H1 (cell line): ENCODE results near the gene ADRA2C. TPM values are rescaled to one million over a fixed set of nuclear protein-coding genes. Genes with fewer than 3 reads are reported as not detected.

ENCODE experiments used
- CTCF ChIA-PET: fragments of 300-600 bp; sonication (Branson Sonifier 250); formaldehyde crosslinking; loops from one replicate; lab custom pipeline; 2021; ENCODE audit not compliant: partially characterized antibody; lab: Charles Lee
- POLR2A ChIA-PET: fragments of 300-600 bp; sonication (Branson Sonifier 250); formaldehyde crosslinking; loops from one replicate; lab custom pipeline; 2021; ENCODE audit warnings: inconsistent platforms; ENCODE audit not compliant: partially characterized antibody; lab: Charles Lee
- DNase-seq, 2 experiments: peaks; one replicate each; pipeline versions ENCODE4 v3.0.0 to v3.0.0-alpha.2; 2010 to 2022; ENCODE audit warnings: low spot score in 2 of 2, low read depth in 1 of 2, mixed read lengths in 1 of 2
- FAIRE-seq: peaks from 2 replicates; lab custom pipeline; 2011; peaks lifted over from hg19 to GRCh38; lab: Jason Lieb, UNC
- H2AFZ ChIP-seq: 2 replicates; pipeline ENCODE4 v1.8.1; 2012; ENCODE audit warnings: low read length, inconsistent platforms
- H2AK5ac ChIP-seq: 2 replicates; pipeline ENCODE4 v1.6.1; 2013; ENCODE audit warnings: low read depth, low read length
- H2BK120ac ChIP-seq: replicated peaks from 2 replicates; pipeline ENCODE3; 2013; ENCODE audit warnings: low read depth, low read length, inconsistent platforms
- H2BK12ac ChIP-seq: 2 replicates; pipeline ENCODE4 v1.6.1; 2013; ENCODE audit warnings: low read depth, low read length
- H2BK15ac ChIP-seq: 2 replicates; pipeline ENCODE4 v1.6.1; 2013; ENCODE audit warnings: low read length
- H2BK20ac ChIP-seq: 2 replicates; pipeline ENCODE4 v1.6.1; 2013; ENCODE audit warnings: low read length
- H2BK5ac ChIP-seq: 2 replicates; pipeline ENCODE4 v1.6.1; 2013; ENCODE audit warnings: low read depth, low read length
- H3K14ac ChIP-seq: 2 replicates; pipeline ENCODE4 v1.6.1; 2013; ENCODE audit warnings: inconsistent platforms; ENCODE audit not compliant: insufficient read length
- H3K18ac ChIP-seq: 2 replicates; pipeline ENCODE4 v1.6.1; 2013; ENCODE audit warnings: low read length; ENCODE audit errors: extremely low read depth
- H3K23ac ChIP-seq: 2 replicates; pipeline ENCODE4 v1.6.1; 2013; ENCODE audit warnings: inconsistent platforms; ENCODE audit not compliant: insufficient read length
- H3K23me2 ChIP-seq: 2 replicates; pipeline ENCODE4 v1.6.1; 2013; ENCODE audit warnings: low read depth, low read length
- H3K27ac ChIP-seq: 2 replicates; pipeline ENCODE4 v1.6.1; 2011; ENCODE audit warnings: low read depth, low read length, inconsistent platforms
- H3K27me3 ChIP-seq, 4 experiments: replicated peaks in 1 of 4; 1 replicate in 1 of 4; 2 replicates in 3 of 4; pipeline versions ENCODE4 v1.6.1 to v1.8.1; 2011 to 2013; ENCODE audit warnings: low read length in 3 of 4, mild to moderate bottlenecking in 3 of 4, inconsistent platforms in 2 of 4, mixed read lengths in 2 of 4, moderate library complexity in 1 of 4; ENCODE audit not compliant: control insufficient read depth in 3 of 4, insufficient read depth in 3 of 4; ENCODE audit errors: extremely low read depth in 1 of 4
- H3K36me3 ChIP-seq, 4 experiments: 2 replicates each; pipeline versions ENCODE4 v1.6.1 to v1.8.1; 2011 to 2013; ENCODE audit warnings: mild to moderate bottlenecking in 4 of 4, low read length in 3 of 4, moderate library complexity in 2 of 4, control low read depth in 1 of 4, inconsistent platforms in 1 of 4; ENCODE audit not compliant: insufficient read depth in 4 of 4, control insufficient read depth in 2 of 4
- H3K4ac ChIP-seq: replicated peaks from 2 replicates; pipeline ENCODE3; 2013; ENCODE audit warnings: low read length, low read depth, mixed read lengths, inconsistent platforms; ENCODE audit not compliant: insufficient read length
- H3K4me1 ChIP-seq, 4 experiments: replicated peaks in 1 of 4; 1 replicate in 1 of 4; 2 replicates in 3 of 4; pipeline versions ENCODE4 v1.6.1 to v1.8.1; 2011 to 2013; ENCODE audit warnings: low read length in 3 of 4, inconsistent platforms in 2 of 4, mixed read lengths in 1 of 4; ENCODE audit not compliant: insufficient read depth in 4 of 4, control insufficient read depth in 3 of 4
- H3K4me2 ChIP-seq, 2 experiments: 2 replicates each; pipeline versions ENCODE4 v1.6.1 to v1.8.1; 2011 to 2013; ENCODE audit warnings: low read depth in 2 of 2, low read length in 2 of 2, control low read depth in 1 of 2, inconsistent platforms in 1 of 2, mild to moderate bottlenecking in 1 of 2; ENCODE audit not compliant: insufficient read depth in 1 of 2
- H3K4me3 ChIP-seq, 4 experiments: fragments of 200-600, 300-600 bp in 1 of 4; sonication (generic), shearing (Covaris generic), sonication (Bioruptor Twin) in 1 of 4; 2 replicates each; pipeline versions ENCODE4 v1.5.1 to v1.8.1; 2011 to 2016; ENCODE audit warnings: low read length in 4 of 4, low read depth in 3 of 4, control low read depth in 2 of 4, inconsistent platforms in 2 of 4, mild to moderate bottlenecking in 2 of 4, mixed read lengths in 1 of 4, moderate library complexity in 1 of 4; ENCODE audit not compliant: insufficient read depth in 2 of 4; ENCODE audit errors: extremely low read depth in 1 of 4
- H3K56ac ChIP-seq: replicated peaks from 2 replicates; pipeline ENCODE3; 2013; ENCODE audit warnings: low read depth, mild to moderate bottlenecking, mixed read lengths, low read length, inconsistent platforms; ENCODE audit not compliant: insufficient read length
- H3K79me1 ChIP-seq: 2 replicates; pipeline ENCODE4 v1.6.1; 2013; ENCODE audit warnings: low read depth, low read length, control low read depth
- H3K79me2 ChIP-seq, 2 experiments: 2 replicates each; pipeline versions ENCODE4 v1.6.1 to v1.8.1; 2012 to 2013; ENCODE audit warnings: low read length in 2 of 2, mild to moderate bottlenecking in 2 of 2, inconsistent platforms in 1 of 2; ENCODE audit not compliant: insufficient read depth in 2 of 2, control insufficient read depth in 1 of 2
- H3K9ac ChIP-seq, 4 experiments: replicated peaks in 1 of 4; 1 replicate in 1 of 4; 2 replicates in 3 of 4; pipeline versions ENCODE4 v1.6.1 to v1.8.1; 2011 to 2013; ENCODE audit warnings: low read depth in 3 of 4, low read length in 3 of 4, control low read depth in 2 of 4, mild to moderate bottlenecking in 2 of 4, moderate library complexity in 2 of 4, inconsistent platforms in 1 of 4; ENCODE audit errors: extremely low read depth in 1 of 4
- H3K9me3 ChIP-seq, 2 experiments: 2 replicates each; pipeline versions ENCODE4 v1.6.1 to v1.8.1; 2012 to 2013; ENCODE audit warnings: mild to moderate bottlenecking in 2 of 2, moderate library complexity in 2 of 2, control low read depth in 1 of 2, inconsistent platforms in 1 of 2, low read depth in 1 of 2, low read length in 1 of 2, mixed read lengths in 1 of 2; ENCODE audit not compliant: insufficient read depth in 2 of 2
- H4K20me1 ChIP-seq, 2 experiments: replicated peaks in 1 of 2; 2 replicates each; pipeline versions ENCODE3 to v1.8.1; 2011 to 2013; ENCODE audit warnings: inconsistent platforms in 2 of 2, low read length in 2 of 2, mild to moderate bottlenecking in 1 of 2; ENCODE audit not compliant: insufficient read depth in 2 of 2, control insufficient read depth in 1 of 2
- H4K5ac ChIP-seq: 2 replicates; pipeline ENCODE4 v1.6.1; 2013; ENCODE audit warnings: low read length, low read depth, mixed read lengths, inconsistent platforms; ENCODE audit not compliant: insufficient read length
- H4K8ac ChIP-seq: 2 replicates; pipeline ENCODE4 v1.8.0; 2013; ENCODE audit warnings: mild to moderate bottlenecking, moderate library complexity, low read length, inconsistent platforms; ENCODE audit not compliant: insufficient read depth; ENCODE audit errors: extremely low read depth
- H4K91ac ChIP-seq: replicated peaks from 2 replicates; pipeline ENCODE3; 2013; ENCODE audit warnings: low read length, mixed read lengths, inconsistent platforms; ENCODE audit not compliant: insufficient read length
- CBX5 ChIP-seq: fragments of 300-800, 300-1000 bp; sonication (generic); IDR thresholded peaks from 2 replicates; pipeline ENCODE4 v1.7.1; 2016; ENCODE audit warnings: antibody characterized with exemption, low read length, low read depth
- CREB1 ChIP-seq: IDR thresholded peaks from 2 replicates; pipeline ENCODE4 v1.6.1; 2012; ENCODE audit warnings: inconsistent platforms
- NRF1 ChIP-seq: IDR thresholded peaks from 2 replicates; pipeline ENCODE4 v1.6.1; 2011; ENCODE audit warnings: mild to moderate bottlenecking, low read depth, low read length, improper control_type of control experiment
- WGBS, 2 experiments: shearing (Covaris generic) in 1 of 2; methylation state at CpG; one replicate each; pipeline versions ENCODE4 v1.1.6 to v1.1.7; 2013 to 2015; ENCODE audit warnings: low lambda C conversion rate in 2 of 2, mixed read lengths in 2 of 2, inconsistent platforms in 1 of 2, low coverage in 1 of 2, missing lambda C conversion rate in 1 of 2; ENCODE audit not compliant: insufficient replicate concordance in 2 of 2, insufficient coverage in 1 of 2, insufficient read length in 1 of 2; ENCODE audit errors: extremely low coverage in 1 of 2, missing lambda C conversion rate in 1 of 2; 5-methylcytosine and 5-hydroxymethylcytosine counted together
- polyA plus RNA-seq, 7 experiments: library from polyadenylated mRNA; depleted of rRNA in 3 of 7; stranded (reverse) in 5 of 7; unstranded in 2 of 7; fragments of >200 nt in 5 of 7; fragments of 200-250 nt in 2 of 7; gene quantifications; 1 replicate in 5 of 7; 2 replicates in 1 of 7; 4 replicates in 1 of 7; pipeline versions ENCODE4 v1.2.1 to v1.2.3, GENCODE V29; 2011 to 2013; ENCODE audit warnings: missing spikeins in 2 of 7, mixed read lengths in 2 of 7
- total RNA-seq: library from RNA; stranded (reverse); fragmentation: NEBNext Ultra II Directional; extraction: Animal tissue kit (Norgen Biotek cat#: 25700); gene quantifications from 2 replicates; pipeline ENCODE4 v1.2.1, GENCODE V29; 2021

ADRA2C gene
- total and polyA plus RNA-seq, 2 of the 8 experiments (the other 6 are each of a cell fraction or from before 2014, with no cell fraction given), result 14.6 to 14.8 TPM

DNA sequence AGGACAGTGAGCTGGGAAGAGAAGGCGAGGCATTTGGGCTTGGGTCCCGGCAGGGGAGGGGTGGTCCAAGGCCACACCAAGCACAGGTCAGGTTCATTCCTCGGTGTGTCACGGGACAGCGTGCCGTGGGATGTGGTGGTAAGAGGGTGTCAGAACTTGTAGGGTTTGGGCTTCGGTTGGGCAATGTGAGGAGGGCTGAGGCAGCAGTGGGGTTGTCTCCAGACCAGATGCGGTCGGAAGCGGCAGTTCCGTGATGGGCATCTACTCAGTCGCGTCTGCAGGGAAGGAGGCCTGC, 22.1 kb downstream of the ADRA2C start:
- no peaks in the 10 kb centered on the region for H3K79me2 ChIP-seq
- H2BK5ac ChIP-seq, result no peak overlapping the region
- H3K27me3 ChIP-seq, result no peaks in the 10 kb centered on the region; a peak in 1 of 7 replicates
- H3K14ac ChIP-seq, result no peak overlapping the region
- H3K36me3 ChIP-seq, result no peaks in the 10 kb centered on the region
- ChIA-PET POLR2A (interaction anchor here (1.2 to 1.7 kb wide), 2 partner anchors 19 to 92 kb away, joined by 3 to 4 read pairs; no protein-coding TSS in a partner anchor), CTCF (interaction anchor here (1.2 to 6.9 kb wide), 6 partner anchors 18 to 130 kb away, joined by 3 to 110 read pairs (median 5); partner anchors contain the start of gene ADRA2C)
- peaks cover 0 to 5% (median 3%) of the 10 kb centered on the region in 4 experiments; a peak in 3 of 7 replicates for H3K4me1 ChIP-seq
- H3K4ac ChIP-seq, result no peak overlapping the region
- no peaks in the 10 kb centered on the region for H3K9me3 ChIP-seq
- no peak overlapping the region for H3K23ac ChIP-seq
- H2BK20ac ChIP-seq, result no peak overlapping the region
- no peak overlapping the region for H2BK120ac ChIP-seq
- H2BK12ac ChIP-seq, result no peak overlapping the region
- TF ChIP-seq NRF1 (no peak), CBX5 (no peak), CREB1 (no peak)
- H3K79me1 ChIP-seq, result peaks cover 4% of the 10 kb centered on the region; the same call in 1 of the 2 replicates
- 91% methylated on average over 13 of the region's 13 CpGs; no CpG with 5 or more reads in 1 of the 2 experiments for WGBS, 2 experiments
- no peak overlapping the region for H2AK5ac ChIP-seq
- no peak overlapping the region for H4K5ac ChIP-seq
- H3K9ac ChIP-seq, result no peak overlapping the region
- no peak for DNase-seq
- H3K4me3 ChIP-seq, result no peak overlapping the region
- H3K23me2 ChIP-seq, result no peaks in the 10 kb centered on the region
- H3K56ac ChIP-seq, result no peak overlapping the region
- FAIRE-seq, result no peak
- H3K27ac ChIP-seq, result no peak overlapping the region
- no peak overlapping the region for H4K8ac ChIP-seq
- no peak overlapping the region for H4K91ac ChIP-seq
- no peaks in the 10 kb centered on the region for H4K20me1 ChIP-seq
- no peak overlapping the region for H2BK15ac ChIP-seq
- H3K18ac ChIP-seq, result no peak overlapping the region
- no peak overlapping the region for H2AFZ ChIP-seq
- H3K4me2 ChIP-seq, result no peak overlapping the region
